ENCODE measurements around the gene KCNN2.

GRCh38 chr5:114544561-114544960, 182.7 kb downstream of the KCNN2 start:
- TF ChIP-seq, protein P1, sequence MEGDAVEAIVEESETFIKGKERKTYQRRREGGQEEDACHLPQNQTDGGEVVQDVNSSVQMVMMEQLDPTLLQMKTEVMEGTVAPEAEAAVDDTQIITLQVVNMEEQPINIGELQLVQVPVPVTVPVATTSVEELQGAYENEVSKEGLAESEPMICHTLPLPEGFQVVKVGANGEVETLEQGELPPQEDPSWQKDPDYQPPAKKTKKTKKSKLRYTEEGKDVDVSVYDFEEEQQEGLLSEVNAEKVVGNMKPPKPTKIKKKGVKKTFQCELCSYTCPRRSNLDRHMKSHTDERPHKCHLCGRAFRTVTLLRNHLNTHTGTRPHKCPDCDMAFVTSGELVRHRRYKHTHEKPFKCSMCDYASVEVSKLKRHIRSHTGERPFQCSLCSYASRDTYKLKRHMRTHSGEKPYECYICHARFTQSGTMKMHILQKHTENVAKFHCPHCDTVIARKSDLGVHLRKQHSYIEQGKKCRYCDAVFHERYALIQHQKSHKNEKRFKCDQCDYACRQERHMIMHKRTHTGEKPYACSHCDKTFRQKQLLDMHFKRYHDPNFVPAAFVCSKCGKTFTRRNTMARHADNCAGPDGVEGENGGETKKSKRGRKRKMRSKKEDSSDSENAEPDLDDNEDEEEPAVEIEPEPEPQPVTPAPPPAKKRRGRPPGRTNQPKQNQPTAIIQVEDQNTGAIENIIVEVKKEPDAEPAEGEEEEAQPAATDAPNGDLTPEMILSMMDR (IDR thresholded peaks at IDR 0.05) = no peak
- no peak for TF ChIP-seq POLR2A (IDR thresholded peaks at IDR 0.05)

Data from tibial nerve (tissue), 3 donors.